Endothelial cell of umbilical vein (primary cell): Measurements from ENCODE around the gene MAML3.

Experiments
- CTCF ChIP-seq, 2 donors: IDR thresholded peaks; 1 replicate in 1 of 2; 2 replicates in 1 of 2; pipeline ENCODE4 v1.5.1; 2011; ENCODE audit warnings: low read length in 2 of 2, mild to moderate bottlenecking in 2 of 2, moderate library complexity in 2 of 2, control low read depth in 1 of 2, inconsistent platforms in 1 of 2, low read depth in 1 of 2; ENCODE audit not compliant: insufficient read depth in 1 of 2; ENCODE audit errors: extremely low read depth in 1 of 2
- POLR2AphosphoS5 ChIP-seq: IDR thresholded peaks from 2 replicates; pipeline ENCODE4 v1.6.1; 2012; ENCODE audit warnings: low read depth, mild to moderate bottlenecking, control low read depth, low read length, moderate library complexity; ENCODE audit not compliant: insufficient read depth

GRCh38 chr4:139802488-139802887, 351.5 kb downstream of the MAML3 start:
- TF ChIP-seq POLR2AphosphoS5 (no peak), CTCF (IDR thresholded peaks at IDR 0.05; ENCODE audit: extremely low read depth in 1 of 2, insufficient read depth in 1 of 2, low read depth in 1 of 2, low read length in 2 of 2) (no peak)
